GM10266 (cell line): ENCODE measurements around the gene GRK3.
A peak's percentile ranks its signal among the peaks of the same experiment; 100 is the strongest.

Source experiments
- DNase-seq: peaks from one replicate; pipeline ENCODE4 v3.0.0; 2012; ENCODE audit errors: extremely low spot score
- CTCF ChIP-seq: IDR thresholded peaks from 2 replicates; pipeline ENCODE4 v1.5.1; 2012; ENCODE audit warnings: mild to moderate bottlenecking, low read depth; ENCODE audit not compliant: control insufficient read depth, insufficient read depth; ENCODE audit errors: missing control alignments

The GRK3 gene

GRCh38 chr22:25774575-25775026, 210.1 kb downstream of the GRK3 start:
- DNase-seq: no peak
- TF ChIP-seq CTCF: peak; percentile 63

GRCh38 chr22:25775531-25775930, 211.1 kb downstream of the GRK3 start:
- DNase-seq: no peak
- no peak for TF ChIP-seq CTCF

GRCh38 chr22:25777411-25777810, 212.9 kb downstream of the GRK3 start:
- no peak for TF ChIP-seq CTCF

GRCh38 chr22:25777870-25778269, 213.4 kb downstream of the GRK3 start:
- TF ChIP-seq CTCF: peak; percentile 30
- no peak for DNase-seq

More at GRCh38 chr22:25777411-25777810, 212.9 kb downstream of the GRK3 start:
- DNase-seq: no peak
